ENCODE results near the gene SLC39A1. TPM values are rescaled to one million over a fixed set of nuclear protein-coding genes. Genes with fewer than 3 reads are reported as not detected.

Gene SLC39A1
- total RNA-seq, 1 donor from 2014 or later, result 86.3 TPM

GRCh38 chr1:153940756-153941155 is 22.6 kb downstream of the SLC39A1 start:
- TF ChIP-seq CTCF (IDR thresholded peaks at IDR 0.05), result no peak
- no peaks in the 10 kb centered on the region for H3K9me3 ChIP-seq
- H3K4me3 ChIP-seq, result no peak overlapping the region
- H3K36me3 ChIP-seq, result peaks cover 60 to 61% of the 10 kb centered on the region in 2 donors
- intact Hi-C loops (cut with DNase I), result no loop called here
- DNase-seq (ENCODE audit: low spot score in 2 of 2), result no peak
- no peak overlapping the region for H3K27ac ChIP-seq
- no peaks in the 10 kb centered on the region for H3K27me3 ChIP-seq
- H3K4me1 ChIP-seq, result peaks cover 4% of the 10 kb centered on the region in 2 donors

GRCh38 chr1:153939476-153939875 is 23.9 kb downstream of the SLC39A1 start:
- no peaks in the 10 kb centered on the region for H3K9me3 ChIP-seq
- no peak for TF ChIP-seq CTCF (IDR thresholded peaks at IDR 0.05)
- intact Hi-C loops (cut with DNase I), result no loop called here
- no peak overlapping the region for H3K4me3 ChIP-seq
- no peaks in the 10 kb centered on the region for H3K27me3 ChIP-seq
- H3K36me3 ChIP-seq, result peaks cover 72 to 74% of the 10 kb centered on the region in 2 donors
- DNase-seq (ENCODE audit: low spot score in 2 of 2), result no peak
- no peaks in the 10 kb centered on the region for H3K4me1 ChIP-seq
- H3K27ac ChIP-seq, result no peak overlapping the region

- Histone ChIP-seq H3K36me3 (peaks cover 76 to 79% of the 10 kb centered on the region in 2 donors), H3K27ac (no peak overlapping the region), H3K27me3 (no peaks in the 10 kb centered on the region), H3K4me1 (no peaks in the 10 kb centered on the region), H3K4me3 (no peak overlapping the region), H3K9me3 (no peaks in the 10 kb centered on the region)
- intact Hi-C loops (cut with DNase I), result no loop called here
- DNase-seq (ENCODE audit: low spot score in 2 of 2), result no peak
- TF ChIP-seq CTCF (IDR thresholded peaks at IDR 0.05), result no peak
These were observed 24.3 kb downstream of the SLC39A1 start for GRCh38 chr1:153938996-153939395.

- no peak for TF ChIP-seq CTCF (IDR thresholded peaks at IDR 0.05)
These were observed 26.0 kb downstream of the SLC39A1 start for GRCh38 chr1:153937331-153937730.

GRCh38 chr1:153936011-153936802 is 27.1 kb downstream of the SLC39A1 start:
- TF ChIP-seq CTCF (IDR thresholded peaks at IDR 0.05), result no peak
- Histone ChIP-seq H3K27ac (no peak overlapping the region), H3K9me3 (no peaks in the 10 kb centered on the region), H3K4me3 (no peak overlapping the region), H3K36me3 (peaks cover 77 to 89% of the 10 kb centered on the region in 2 donors), H3K4me1 (no peaks in the 10 kb centered on the region), H3K27me3 (no peaks in the 10 kb centered on the region)
- no peak for DNase-seq (ENCODE audit: low spot score in 2 of 2)
- intact Hi-C loops (cut with DNase I), result no loop called here

More at GRCh38 chr1:153937331-153937730, 26.0 kb downstream of the SLC39A1 start:
- peaks cover 80 to 88% of the 10 kb centered on the region in 2 donors for H3K36me3 ChIP-seq
- H3K4me3 ChIP-seq, result no peak overlapping the region
- no peaks in the 10 kb centered on the region for H3K9me3 ChIP-seq
- DNase-seq (ENCODE audit: low spot score in 2 of 2), result no peak
- H3K27me3 ChIP-seq, result no peaks in the 10 kb centered on the region
- no peaks in the 10 kb centered on the region for H3K4me1 ChIP-seq
- intact Hi-C loops (cut with DNase I), result no loop called here
- no peak overlapping the region for H3K27ac ChIP-seq
